GM12873 (cell line): Measurements from ENCODE around the gene PCYOX1L.

Experiments
- CTCF ChIP-seq: IDR thresholded peaks from 2 replicates; pipeline ENCODE4 v1.5.1; 2012; ENCODE audit warnings: low read depth, mild to moderate bottlenecking, moderate library complexity, low read length, control low read depth; ENCODE audit not compliant: insufficient read depth; ENCODE audit errors: missing control alignments

PCYOX1L gene

GRCh38 chr5:149325166-149325735, 32.6 kb upstream of the PCYOX1L start:
- no peak for TF ChIP-seq CTCF

GRCh38 chr5:149325894-149326293, 32.0 kb upstream of the PCYOX1L start:
- TF ChIP-seq CTCF = no peak

GRCh38 chr5:149326611-149327010, 31.2 kb upstream of the PCYOX1L start:
- no peak for TF ChIP-seq CTCF

- TF ChIP-seq CTCF = no peak
These were observed 29.7 kb upstream of the PCYOX1L start for GRCh38 chr5:149328177-149328576.

GRCh38 chr5:149333711-149334443, 24.0 kb upstream of the PCYOX1L start:
- no peak for TF ChIP-seq CTCF

DNA sequence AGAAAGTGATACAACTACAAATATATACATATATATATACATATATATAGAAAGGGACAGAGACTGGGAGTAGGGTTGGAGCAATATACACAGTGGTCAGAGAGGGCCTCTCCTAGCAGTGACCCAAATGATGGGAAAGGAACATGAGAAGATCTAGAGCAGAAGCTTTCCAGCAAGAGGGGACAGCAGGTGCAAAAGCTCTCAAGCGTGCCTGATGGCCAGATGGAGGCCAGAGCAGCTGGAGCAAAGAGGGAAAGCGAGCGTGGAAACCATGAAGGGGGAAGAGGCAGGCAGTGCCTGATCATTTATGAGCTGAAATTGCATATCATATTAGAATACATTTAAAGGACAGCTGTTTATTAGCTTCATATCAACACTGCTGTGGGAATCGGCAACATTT, 20.1 kb upstream of the PCYOX1L start:
- TF ChIP-seq CTCF = no peak

DNA sequence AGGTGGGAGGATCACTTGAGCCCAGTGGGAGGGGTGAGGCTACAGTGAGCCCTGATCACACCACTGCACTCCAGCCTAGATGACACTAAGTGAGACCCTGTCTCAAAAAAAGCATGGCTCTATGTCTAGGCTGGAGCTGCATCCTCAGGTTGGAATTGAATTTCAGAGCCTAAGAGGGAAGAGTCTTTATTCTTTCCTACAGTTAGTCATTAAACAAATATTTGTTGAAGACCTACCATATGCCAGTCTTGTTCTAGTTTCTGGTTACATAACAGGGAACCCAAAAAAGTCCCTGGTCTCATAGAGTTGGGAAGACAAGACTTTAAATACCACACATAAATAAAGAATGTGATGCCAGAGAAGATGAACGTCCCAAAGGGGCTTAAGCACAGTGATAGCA, 19.5 kb upstream of the PCYOX1L start:
- TF ChIP-seq CTCF = no peak
